Kidney tubule cell (primary cell): Measurements from ENCODE around the gene LDAF1.
"Not testable (repeated sequence)": the region's sequence is repeated elsewhere in the genome, so short reads cannot be mapped to it uniquely, and the experiment has no call there.

ENCODE experiments used
- DNase-seq: peaks from one replicate; pipeline ENCODE4 v3.0.0-alpha.2; 2018; ENCODE audit warnings: low spot score

Gene LDAF1

DNA sequence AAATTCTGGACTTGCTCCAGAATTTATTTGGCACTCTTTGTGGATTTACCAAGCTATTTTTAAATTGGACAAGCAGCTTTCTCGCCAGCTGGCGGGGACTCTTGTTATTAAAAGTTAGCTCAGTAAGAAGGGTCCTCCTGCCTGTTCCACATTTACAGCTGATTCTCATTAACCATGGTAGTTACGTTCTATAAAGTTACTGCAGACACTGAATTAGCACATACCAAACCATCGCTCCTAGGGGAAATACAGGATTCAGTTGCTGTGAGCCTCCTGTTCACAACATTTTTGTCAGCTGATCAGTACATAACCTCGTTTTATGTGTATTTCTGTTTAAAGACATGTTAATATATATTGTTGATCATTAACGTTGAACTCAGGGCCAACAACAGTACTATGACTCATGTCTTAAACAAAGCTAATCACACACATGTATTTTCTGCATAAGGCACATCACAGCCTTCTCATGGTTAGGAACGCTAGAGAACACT lies 4.2 kb downstream of the LDAF1 start:
- DNase-seq = peak; percentile 81

DNA sequence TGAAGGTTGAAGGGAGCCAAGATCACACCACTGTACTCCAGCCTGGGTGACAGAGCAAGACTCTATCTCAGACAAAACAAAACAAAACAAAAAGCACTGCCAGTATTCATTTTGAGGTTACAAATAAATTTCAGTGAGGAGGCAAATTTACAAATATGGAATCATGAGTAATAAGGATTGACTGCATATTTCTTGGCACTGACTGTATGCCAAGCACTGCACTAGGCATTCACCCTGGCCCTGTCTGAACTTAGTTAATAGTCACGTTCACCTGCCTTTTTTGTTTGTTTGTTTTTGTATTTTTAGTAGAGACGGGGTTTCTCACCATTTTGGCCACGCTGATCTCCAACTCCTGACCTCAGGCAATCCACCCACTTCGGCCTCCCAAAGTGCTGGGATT lies 5.1 kb downstream of the LDAF1 start:
- DNase-seq = no peak

DNA sequence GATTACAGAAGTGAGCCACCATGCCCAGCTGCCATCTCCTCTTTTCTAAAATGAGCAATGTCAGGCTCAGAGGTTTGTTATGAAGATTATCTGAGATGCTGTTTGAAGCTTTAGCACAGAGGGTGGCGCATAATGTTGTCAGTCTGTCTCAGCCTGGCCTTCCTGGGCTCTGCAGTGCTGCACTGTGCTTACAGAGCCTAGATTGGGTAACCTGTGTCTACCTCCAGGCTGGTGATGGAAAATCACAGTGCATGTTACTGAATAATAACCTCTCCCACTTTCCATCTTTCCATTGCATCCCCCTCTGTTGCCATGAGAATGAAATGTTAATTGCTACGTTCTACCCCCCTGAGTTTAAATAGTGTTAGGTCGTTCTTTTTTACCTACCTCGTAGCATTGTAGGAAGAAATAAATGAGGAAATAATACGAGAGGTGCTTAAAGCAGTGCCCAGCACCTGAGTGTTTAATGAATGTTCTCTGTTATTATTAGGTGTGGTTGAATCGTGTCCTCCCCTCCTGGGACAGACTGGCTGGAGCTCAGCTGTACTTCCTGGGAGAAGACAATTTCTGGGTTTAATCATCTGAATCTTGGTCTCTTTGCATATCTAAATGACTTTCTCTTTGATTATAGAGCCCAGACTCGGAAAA lies 6.2 kb downstream of the LDAF1 start:
- DNase-seq = no peak

DNA sequence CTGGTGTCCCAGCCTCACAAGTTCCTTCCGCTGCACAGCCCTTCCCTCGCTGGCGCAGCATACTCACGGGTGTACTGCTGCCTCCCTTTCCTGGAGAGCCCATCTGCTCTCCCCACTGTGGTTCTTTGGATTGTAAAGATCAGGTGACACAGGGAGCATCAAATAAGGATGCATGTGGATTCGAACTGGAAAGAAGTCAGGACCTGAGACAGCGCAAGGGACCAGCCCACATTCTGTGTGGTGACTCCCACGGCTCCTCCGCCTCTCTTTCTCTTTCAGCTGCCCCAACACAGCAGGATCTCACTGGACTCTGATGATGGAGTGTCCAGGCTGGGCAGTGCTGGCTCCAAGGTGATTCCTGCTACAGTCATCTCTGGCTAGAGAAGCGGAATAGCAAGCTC lies 8.1 kb downstream of the LDAF1 start:
- peak; percentile 28 for DNase-seq

DNA sequence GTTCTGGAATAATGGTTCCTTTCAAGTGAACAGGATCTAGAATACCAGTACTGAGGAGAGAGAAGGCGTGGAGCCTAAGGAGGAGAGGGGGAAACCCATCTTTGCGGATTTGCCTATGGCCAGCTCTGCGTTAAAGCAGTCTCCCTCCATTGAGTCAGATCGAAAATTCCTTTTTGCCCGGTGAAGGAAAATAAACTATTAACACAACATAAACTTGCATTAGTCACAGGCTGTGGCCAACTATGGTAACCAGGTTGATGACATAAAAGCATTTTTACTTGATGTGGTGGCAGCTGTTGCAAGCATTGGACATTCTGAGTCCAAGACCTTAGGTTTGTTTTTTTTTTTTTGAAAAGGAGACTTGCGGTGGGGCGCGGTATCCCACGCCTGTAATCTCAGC lies 8.9 kb downstream of the LDAF1 start:
- peak; percentile 96 for DNase-seq

DNA sequence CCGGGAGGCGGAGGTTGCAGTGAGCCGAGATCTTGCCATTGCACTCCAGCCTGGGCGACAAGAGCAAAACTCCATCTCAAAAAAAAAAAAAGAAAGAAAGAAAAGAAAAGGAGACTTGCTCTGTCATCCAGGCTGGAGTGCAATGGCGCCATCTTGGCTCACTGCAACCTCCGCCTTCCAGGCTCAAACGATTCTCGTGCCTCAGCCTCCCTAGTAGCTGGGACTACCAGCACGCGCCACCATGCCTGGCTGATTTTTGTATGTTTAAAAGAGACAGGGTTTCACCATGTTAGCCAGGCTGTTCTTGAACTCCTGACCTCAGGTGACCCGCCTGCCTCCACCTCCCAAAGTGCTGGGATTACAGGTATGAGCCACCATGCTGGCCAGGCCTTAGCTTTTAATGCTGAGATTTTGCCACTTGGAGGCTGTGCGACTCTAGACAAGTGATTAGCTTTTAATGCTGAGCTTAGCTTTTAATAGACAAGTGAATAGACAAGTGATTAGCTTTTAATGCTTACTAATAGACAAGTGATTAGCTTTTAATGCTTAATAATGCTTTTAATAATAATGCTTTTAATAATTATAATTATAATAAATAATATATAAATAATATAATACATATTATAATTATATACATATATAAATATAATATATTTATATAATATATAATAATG lies 9.6 kb downstream of the LDAF1 start:
- no peak for DNase-seq

DNA sequence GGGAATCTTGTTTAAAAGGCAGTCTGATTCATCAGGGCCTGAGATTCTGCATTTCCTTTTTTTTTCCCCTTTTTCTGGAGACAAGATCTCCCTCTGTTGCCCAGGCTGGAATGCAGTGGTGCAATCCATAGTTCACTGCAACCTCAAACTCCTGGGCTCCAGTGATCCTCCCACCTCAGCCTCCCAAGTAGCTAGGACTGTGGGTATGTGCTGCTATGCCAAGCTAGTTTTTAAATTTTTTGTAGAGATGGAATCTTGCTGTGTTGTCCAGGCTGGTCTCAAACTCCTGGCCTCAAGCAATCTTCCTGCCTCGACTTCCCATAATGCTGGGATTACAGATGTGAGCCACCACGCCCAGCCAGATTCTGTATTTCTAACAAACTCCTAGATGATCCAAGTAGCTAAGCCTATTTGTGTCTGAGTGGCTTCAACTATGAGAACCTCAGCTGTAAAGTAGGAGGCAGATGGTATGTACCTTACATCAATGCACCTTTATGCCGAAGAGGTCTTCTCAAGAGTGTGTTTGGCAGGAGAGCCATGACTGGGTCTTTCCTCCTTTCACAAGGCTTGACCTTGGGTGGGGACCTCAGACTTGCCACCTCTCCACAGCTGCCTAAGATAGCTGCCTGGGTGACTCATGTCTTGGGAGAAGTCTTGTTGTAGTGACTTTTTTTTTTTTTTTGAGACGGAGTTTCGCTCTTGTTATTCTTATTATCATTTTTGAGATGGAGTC lies 10.9 kb downstream of the LDAF1 start:
- DNase-seq = peak; percentile 18

DNA sequence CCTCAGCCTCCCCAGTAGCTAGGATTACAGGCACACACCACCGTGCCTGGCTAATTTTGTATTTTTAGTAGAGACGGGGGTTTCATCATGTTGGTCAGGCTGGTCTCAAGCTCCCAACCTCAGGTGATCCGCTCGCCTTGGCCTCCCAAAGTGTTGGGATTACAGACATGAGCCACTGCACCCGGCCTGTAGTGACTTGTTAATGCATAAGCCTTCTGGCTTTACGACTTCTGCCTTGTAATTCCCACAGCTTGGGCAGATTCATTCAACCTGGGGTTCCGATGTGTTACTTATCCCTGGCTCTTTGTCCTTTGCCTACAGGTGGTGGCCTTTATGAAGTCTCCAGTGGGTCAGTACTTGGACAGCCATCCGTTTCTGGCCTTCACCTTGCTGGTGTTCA lies 11.6 kb downstream of the LDAF1 start:
- not testable (repeated sequence) for DNase-seq

DNA sequence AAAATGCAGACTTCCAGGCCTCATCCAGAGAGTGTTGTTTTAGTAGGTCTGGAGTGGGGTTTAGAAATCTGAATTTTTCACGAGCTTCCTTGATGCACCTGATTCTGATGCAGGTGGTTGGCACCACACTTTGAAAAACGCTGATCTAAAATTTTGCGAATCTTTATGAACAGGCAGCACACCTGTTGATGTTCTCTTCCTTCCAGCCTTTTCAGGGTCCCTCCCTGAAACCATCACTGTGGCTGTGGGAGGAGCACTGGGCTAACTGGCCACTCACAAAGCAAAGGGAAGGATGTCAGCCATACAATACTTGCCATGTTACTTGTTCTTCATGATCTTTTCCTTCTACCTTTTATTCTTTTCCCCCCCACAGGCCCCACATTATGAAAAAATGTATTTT lies 14.2 kb downstream of the LDAF1 start:
- no peak for DNase-seq

DNA sequence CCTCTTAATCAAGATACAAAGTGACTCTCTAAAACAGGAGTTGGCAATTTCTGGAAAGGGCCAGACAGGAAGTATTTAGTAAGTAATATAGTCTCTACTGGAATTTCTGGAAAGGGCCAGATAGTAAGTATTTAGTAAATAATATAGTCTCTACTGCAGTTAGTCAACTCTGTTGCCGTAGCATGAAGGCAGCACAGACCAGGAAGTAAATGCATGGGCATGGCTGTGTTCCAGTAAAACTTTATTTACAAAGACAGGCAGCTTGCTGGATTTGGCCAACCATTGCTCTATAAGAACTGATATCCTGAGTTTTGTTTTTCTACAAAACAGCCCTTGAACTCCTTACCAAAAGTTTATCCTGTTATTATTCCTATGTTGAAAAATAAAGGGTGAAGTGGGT lies 16.9 kb downstream of the LDAF1 start:
- no peak for DNase-seq

DNA sequence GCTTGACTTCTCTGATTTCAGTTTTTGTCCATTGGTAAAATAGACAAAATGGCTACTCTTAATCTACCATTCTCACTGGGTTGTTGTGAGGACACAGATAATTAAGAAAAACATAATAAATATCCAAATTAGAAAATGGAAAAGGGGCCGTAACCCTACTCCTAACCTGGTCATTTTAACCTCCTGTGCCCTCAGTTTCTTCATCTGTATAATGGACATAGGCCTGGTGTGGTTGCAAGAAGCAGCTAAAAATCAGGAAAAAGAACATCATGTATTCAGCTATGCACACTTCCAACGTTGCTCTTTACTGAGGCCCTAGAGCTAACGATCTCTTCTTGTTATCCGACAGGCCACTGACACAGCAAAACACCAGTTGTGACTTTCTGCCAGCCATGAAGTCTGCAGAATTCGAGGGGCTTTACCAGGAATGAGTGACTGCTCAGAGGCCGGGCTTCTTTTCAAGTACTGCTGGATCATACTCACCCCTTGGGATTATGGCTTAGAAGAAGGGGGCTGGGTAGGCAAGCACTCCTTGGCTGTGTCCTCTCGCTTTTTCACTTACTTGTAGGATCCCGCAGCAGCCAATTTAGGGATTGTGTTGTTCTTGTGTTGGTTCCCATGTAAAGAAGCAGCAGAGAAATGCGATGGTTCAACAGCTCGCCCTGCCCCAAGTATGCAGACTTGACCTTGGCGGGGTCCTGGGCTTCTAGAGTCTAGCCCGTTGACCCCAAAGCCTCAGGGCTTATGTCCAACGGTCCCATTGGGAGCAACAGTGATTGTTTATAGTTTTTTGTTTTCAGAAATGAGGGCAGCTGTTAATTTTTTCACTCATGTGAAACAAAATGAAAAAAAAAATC lies 20.9 kb downstream of the LDAF1 start:
- no peak for DNase-seq

DNA sequence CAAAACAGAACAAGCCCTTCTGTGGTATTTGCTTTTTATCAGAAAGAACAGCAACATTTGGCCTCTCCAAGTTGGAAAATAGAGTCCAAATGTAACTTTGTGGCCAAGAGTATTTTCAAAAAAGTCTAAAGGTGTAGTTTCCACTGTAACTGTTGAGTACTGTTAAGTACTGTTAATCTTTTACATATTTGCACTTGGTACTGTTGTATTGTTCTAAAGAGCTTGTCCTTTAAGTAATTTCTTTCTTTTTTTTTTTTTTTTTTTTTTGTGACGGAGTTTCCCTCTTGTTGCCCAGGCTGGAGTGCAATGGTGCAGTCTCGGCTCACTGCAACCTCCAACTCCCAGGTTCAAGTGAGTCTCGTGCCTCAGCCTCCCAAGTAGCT lies 21.5 kb downstream of the LDAF1 start:
- no peak for DNase-seq

DNA sequence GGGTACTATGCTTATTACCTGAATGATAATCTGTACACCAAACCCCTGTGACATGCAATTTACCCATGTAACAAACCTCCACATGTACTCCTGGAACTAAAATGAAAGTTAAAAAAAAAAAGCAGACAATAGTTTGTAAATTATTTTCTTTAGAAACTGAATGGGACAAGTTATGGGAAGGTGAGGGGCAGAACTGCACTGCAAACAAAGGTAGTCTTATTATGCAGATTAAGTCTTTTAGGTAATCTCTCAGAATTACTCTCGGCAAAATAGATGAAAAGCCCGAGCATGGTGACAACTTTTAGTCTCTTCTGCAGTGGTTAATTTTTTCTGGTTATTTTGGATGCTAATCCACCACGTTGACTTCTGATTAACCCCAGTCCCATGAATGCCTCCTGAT lies 25.5 kb downstream of the LDAF1 start:
- DNase-seq = no peak

DNA sequence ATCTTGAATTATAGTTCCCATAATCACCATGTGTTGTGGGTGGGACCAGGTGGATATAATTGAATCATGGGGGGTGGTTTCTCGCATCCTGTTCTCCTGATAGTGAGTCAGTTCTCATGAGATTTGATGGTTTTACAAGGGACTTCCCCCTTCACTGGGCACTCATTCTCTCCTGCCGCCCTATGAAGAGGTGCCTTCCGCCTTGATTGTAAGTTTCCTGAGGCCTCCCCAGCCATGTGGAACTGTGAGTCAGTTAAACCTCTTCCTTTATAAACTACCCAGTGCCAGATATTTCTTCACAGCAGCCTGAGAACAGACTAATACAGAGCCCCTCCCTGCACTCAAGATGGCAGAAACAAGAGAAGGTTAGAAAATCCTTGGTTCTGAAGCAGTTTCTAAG lies 26.4 kb downstream of the LDAF1 start:
- peak; percentile 89 for DNase-seq

DNA sequence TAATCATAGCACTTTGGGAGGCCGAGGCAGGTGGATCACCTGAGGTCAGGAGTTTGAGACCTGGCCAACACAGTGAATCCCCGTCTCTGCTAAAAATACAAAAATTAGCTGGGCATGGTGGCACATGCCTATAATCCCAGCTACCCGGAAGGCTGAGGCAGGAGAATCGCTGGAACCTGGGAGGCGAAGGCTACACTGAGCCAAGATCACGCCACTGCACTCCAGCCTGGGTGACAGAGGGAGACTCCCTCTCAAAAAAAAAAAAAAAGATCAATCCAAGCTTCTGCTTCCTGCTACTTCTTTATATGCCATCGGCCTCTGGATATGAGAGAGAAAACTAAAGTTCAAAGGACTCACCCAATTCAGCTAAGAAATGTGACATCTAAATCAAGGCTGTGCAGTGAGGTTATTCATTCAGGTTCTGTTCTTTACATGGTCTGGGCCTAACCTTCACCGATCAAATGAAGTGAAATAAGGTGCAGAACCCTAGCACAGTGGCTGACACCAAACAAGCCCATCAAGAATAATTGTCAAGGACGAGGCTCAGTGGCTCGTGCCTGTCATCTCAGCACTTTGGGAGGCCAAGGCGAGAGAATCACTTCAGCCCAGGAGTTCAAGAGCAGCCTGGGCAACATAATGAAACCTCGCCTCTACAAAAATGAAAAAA lies 27.3 kb downstream of the LDAF1 start:
- no peak for DNase-seq

DNA sequence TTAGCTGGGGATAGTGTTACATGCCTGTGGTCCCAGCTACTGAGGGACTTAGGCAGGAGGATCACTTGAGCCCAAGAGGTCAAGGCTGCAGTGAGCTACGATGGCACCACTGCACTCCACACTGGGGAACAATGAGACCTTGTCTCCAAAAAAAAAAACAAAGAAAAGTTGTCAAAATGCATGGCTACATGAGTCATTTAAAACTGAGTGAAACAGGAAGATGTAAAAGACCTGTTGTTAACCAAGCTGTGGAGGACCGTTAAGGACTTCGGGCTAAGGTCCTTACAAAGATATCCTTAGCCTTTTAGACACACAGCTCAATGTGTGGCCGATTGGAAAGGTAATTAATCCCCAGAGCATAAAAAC lies 27.8 kb downstream of the LDAF1 start:
- peak; percentile 22 for DNase-seq

DNA sequence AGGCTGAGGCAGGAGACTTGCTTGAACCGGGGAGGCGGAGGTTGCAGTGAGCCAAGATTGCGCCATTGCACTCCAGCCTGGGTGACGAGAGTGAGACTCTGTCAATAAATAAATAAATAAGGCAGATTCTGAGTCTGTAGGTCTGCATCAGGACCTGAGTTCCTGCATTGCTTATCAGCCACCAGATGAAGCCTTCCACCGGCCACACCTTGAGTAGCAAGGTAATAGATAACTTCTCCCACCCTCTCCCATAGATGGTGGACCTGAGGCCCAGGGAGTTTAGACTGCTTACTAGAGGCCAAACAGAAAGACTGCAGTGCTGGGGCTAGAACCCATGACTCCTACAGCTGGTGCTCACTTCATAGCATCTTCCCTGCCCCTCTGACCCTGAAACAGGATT lies 30.8 kb downstream of the LDAF1 start:
- DNase-seq = no peak

DNA sequence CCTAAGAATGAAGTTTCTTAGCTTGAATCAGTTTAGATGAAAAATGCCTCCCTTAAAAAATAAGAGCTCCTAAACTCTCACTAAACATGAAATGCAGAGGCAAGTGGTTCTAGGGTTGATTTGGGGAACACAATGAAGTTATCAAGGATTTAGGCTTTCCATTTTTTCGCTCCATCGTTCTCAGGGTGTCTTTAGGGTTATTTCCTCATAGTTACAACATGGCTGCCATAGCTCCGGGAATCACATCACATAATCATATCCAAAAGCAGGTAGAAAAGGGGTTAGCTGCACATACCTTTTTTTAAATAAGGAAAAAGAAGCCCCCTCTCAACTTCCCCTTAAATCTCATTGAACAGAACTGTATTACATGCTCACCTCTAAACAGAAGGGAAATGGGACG lies 31.5 kb downstream of the LDAF1 start:
- DNase-seq = no peak

DNA sequence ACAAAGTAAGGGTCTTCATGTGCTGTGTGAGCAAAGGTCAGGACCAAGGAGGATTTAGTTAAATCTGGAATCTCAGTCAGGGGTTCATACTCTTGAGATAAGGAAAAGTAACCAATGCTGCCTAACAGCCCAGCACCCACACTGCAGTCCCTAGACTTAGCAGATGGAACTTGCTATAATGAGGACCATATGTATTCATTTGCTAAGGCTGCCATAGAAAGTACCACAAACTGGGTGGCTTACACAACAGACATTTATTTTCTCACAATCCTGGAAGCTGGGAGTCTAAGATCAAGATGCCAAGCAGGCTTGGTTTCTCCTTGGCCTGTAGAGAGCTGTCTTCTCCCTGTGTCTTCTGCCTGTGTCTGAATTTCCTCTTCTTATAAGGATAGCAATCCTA lies 32.1 kb downstream of the LDAF1 start:
- no peak for DNase-seq

DNA sequence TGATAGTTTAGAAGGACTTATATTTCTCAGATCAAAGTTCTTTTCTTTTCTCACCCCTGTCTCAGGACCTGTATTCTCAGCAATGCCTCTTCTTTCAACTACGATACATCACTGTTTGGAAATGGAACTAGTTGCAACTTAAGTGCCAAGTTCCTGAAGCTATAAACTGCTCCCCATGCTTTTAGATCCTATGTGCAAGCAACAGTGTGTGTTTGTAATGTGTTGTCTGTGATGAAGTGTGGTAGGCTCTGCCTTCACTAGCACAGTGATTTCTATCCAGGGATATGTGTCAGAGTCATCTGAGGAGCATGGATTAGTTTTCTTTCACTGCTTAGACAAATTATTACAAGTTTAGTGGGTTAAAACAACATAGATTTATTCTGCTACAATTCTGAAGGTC lies 34.5 kb downstream of the LDAF1 start:
- DNase-seq = no peak

DNA sequence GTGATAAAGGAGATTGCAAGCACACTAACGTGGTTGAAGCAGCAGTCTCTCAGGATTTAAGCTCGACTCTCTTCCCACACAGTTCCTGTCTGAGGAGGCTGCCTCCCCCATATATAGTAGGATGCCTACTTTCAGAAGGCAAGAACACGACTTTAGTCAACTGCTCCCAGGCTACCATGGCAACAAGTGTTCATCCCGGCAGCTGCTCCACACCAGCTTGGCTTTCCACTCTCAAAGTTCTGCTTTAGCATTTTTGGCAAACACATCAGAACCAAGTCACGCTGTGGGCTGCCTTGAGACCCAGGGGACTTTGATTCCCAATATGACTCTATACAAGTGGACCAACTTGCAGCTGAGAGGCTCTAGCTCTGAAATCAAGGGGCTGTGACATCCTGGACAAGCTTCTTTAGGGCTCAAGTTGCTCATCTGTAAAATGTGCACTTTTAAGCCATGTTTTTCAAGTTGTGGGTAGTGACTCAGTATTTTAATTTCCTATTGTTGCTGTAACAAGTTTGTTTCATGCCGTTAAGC lies 36.4 kb downstream of the LDAF1 start:
- DNase-seq = peak; percentile 25

DNA sequence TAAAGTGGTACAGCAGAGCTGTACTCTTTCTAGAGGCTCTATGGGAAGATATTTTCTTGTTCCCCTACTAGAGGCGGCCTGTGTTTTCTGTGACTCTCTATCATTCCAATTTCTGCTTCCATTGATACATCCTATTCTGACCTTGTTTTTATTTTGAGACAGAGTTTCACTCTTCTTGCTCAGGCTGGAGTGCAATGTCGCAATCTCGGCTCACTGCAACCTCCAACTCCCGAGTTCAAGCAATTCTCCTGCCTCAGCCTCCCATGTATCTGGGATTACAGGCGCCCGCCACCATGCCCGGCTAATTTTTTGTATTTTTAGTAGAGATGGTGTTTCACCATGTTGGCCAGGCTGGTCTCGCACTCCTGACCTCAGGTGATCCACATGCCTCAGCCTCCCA lies 36.9 kb downstream of the LDAF1 start:
- DNase-seq = not testable (repeated sequence)
